ENCODE measurements around the gene KPNB1. TPM values are rescaled to one million over a fixed set of nuclear protein-coding genes. Genes with fewer than 3 reads are reported as not detected.

KPNB1 gene
- total and polyA plus RNA-seq, 10 donors: 37.0 to 331 (median 250) TPM

DNA sequence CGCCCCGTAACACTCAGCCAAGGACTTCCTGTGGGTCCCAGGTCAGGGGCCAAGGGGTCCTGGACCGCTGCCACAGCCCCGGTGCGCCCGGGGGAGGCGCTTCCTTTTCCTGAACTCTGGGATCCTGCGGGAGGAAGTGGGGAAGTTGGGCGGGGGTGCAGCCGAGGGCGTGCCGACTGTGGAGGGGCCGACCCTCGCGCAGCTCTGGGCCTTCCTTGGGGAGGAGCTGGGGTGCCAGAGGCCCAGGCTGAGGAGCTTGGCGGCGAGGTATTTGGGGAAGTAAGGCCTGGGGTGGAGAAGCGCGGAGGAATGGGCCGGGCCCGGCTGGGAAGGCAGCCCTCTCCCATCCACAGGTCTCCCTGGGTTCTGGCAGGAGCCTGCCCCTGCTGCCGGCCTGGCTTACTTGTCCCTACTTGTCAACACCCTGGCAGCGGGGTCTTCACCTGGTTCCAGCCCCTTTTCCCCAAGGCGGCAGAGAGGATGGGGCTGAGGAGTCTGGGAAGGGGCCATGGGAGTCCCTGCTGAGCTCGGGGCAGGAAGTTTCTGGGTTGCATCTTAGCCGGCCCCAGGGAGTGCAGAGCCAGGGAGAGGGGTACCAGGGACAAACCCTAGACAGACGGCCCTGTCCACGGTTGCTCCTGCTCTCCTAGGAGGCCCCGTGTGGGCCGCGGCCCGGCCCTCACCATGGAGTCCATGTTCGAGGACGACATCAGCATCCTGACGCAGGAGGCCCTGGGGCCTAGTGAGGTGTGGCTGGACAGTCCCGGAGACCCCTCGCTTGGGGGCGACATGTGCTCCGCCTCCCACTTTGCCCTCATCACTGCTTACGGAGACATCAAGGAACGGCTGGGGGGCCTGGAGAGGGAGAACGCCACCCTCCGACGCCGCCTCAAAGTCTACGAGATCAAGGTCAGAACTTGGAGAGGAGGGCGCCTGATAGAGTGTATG lies 46.0 kb downstream of the KPNB1 start:
- H3K9me3 ChIP-seq: no peaks in the 10 kb centered on the region
- intact Hi-C loops (cut with DNase I; ENCODE audit: low total_unique reads): loop anchor here (10.0 kb wide), 1 partner anchor 99 kb away; no protein-coding TSS in a partner anchor
- peak overlapping the region; percentile 89 to 99 (median 94) for H3K27ac ChIP-seq
- DNase-seq: peak; percentile 91
- peaks cover 6 to 96% (median 67%) of the 10 kb centered on the region in 6 donors for H3K4me1 ChIP-seq
- 35 to 45% (median 39%) methylated on average over 36 to 47 of the region's 47 CpGs for WGBS, 5 donors
- TF ChIP-seq POLR2AphosphoS5 (IDR thresholded peaks at IDR 0.05): peak; percentile 32 to 73 (median 65)
- TF ChIP-seq POLR2A (IDR thresholded peaks at IDR 0.05): no peak
- no peak for TF ChIP-seq CTCF (IDR thresholded peaks at IDR 0.05 in 8 of 11, conservative IDR thresholded peaks at IDR 0.05 in 3 of 11)
- peaks cover 0 to 44% (median 9%) of the 10 kb centered on the region in 6 donors for H3K36me3 ChIP-seq
- H3K4me3 ChIP-seq: peak overlapping the region; percentile 78 to 97 (median 89)
- no peaks in the 10 kb centered on the region for H3K27me3 ChIP-seq (replicated peaks in 1 of 7)

GRCh38 chr17:47696717-47697642 lies 47.3 kb downstream of the KPNB1 start:
- whole genome bisulfite sequencing, 5 donors: 68 to 75% (median 71%) methylated on average over 10 to 11 of the region's 11 CpGs
- H3K27ac ChIP-seq: peak overlapping the region in 5 of 8 donors; percentile 92 to 99 (median 96)
- H3K36me3 ChIP-seq: peaks cover 0 to 57% (median 9%) of the 10 kb centered on the region in 6 donors
- H3K9me3 ChIP-seq: no peaks in the 10 kb centered on the region
- H3K4me3 ChIP-seq: peak overlapping the region in 4 of 8 donors; percentile 83 to 97 (median 94)
- peaks cover 10 to 96% (median 71%) of the 10 kb centered on the region in 6 donors for H3K4me1 ChIP-seq
- TF ChIP-seq POLR2AphosphoS5 (IDR thresholded peaks at IDR 0.05) (peak in 1 of 3 donors; percentile 38), CTCF (IDR thresholded peaks at IDR 0.05 in 8 of 11, conservative IDR thresholded peaks at IDR 0.05 in 3 of 11) (no peak), POLR2A (IDR thresholded peaks at IDR 0.05) (no peak)
- peak; percentile 64 for DNase-seq
- intact Hi-C loops (cut with DNase I; ENCODE audit: low total_unique reads): loop anchor here (10.0 kb wide), 1 partner anchor 98 kb away; no protein-coding TSS in a partner anchor
- no peaks in the 10 kb centered on the region for H3K27me3 ChIP-seq (replicated peaks in 1 of 7)

- intact Hi-C loops (cut with DNase I; ENCODE audit: low total_unique reads): loop anchor here (10.0 kb wide), 1 partner anchor 97 kb away; no protein-coding TSS in a partner anchor
Observed at GRCh38 chr17:47697906-47698711, 48.4 kb downstream of the KPNB1 start.

More at GRCh38 chr17:47697906-47698711, 48.4 kb downstream of the KPNB1 start:
- H3K4me3 ChIP-seq: no peak overlapping the region
- DNase-seq: peak; percentile 68
- peak overlapping the region in 2 of 8 donors; percentile 98 to 99 for H3K27ac ChIP-seq
- peaks cover 0 to 63% (median 9%) of the 10 kb centered on the region in 6 donors for H3K36me3 ChIP-seq
- no peaks in the 10 kb centered on the region for H3K27me3 ChIP-seq (replicated peaks in 1 of 7)
- 47 to 70% (median 67%) methylated on average over 5 to 9 of the region's 9 CpGs for WGBS, 5 donors
- no peaks in the 10 kb centered on the region for H3K9me3 ChIP-seq
- H3K4me1 ChIP-seq: peaks cover 13 to 96% (median 71%) of the 10 kb centered on the region in 6 donors
- TF ChIP-seq CTCF (IDR thresholded peaks at IDR 0.05 in 8 of 11, conservative IDR thresholded peaks at IDR 0.05 in 3 of 11) (no peak), POLR2AphosphoS5 (IDR thresholded peaks at IDR 0.05) (no peak), POLR2A (IDR thresholded peaks at IDR 0.05) (no peak)

All from spleen (tissue), 11 donors.